SH-SY5Y (cell line): Measurements from ENCODE around the gene RND3.

Experiments used
- GATA2 ChIP-seq: IDR thresholded peaks from 2 replicates; pipeline ENCODE4 v1.6.1; 2011; ENCODE audit warnings: mild to moderate bottlenecking, low read depth, low read length
- GATA3 ChIP-seq: IDR thresholded peaks from 2 replicates; pipeline ENCODE4 v1.6.1; 2011; ENCODE audit warnings: low read depth, mild to moderate bottlenecking, low read length, moderate library complexity

GRCh38 chr2:150425121-150425955 lies 62.1 kb downstream of the RND3 start:
- TF ChIP-seq GATA3 (no peak), GATA2 (no peak)
